ENCODE results near the gene UBXN6. TPM values are rescaled to one million over a fixed set of nuclear protein-coding genes. Genes with fewer than 3 reads are reported as not detected.

The UBXN6 gene
- total RNA-seq, 1 donor from 2014 or later, result 96.8 TPM

- peak overlapping the region; percentile 0 for H3K27ac Mint-ChIP-seq (ENCODE audit: unreplicated experiment)
- TF ChIP-seq CTCF (IDR thresholded peaks at IDR 0.05), result no peak
- H3K27me3 Mint-ChIP-seq (ENCODE audit: unreplicated experiment), result no peaks in the 10 kb centered on the region
- H3K9me3 Mint-ChIP-seq (ENCODE audit: unreplicated experiment), result no peaks in the 10 kb centered on the region
- peaks cover 60% of the 10 kb centered on the region for H3K4me1 Mint-ChIP-seq (ENCODE audit: unreplicated experiment)
- no peak for DNase-seq (ENCODE audit: extremely low spot score, unreplicated experiment)
- no peak overlapping the region for H3K4me3 Mint-ChIP-seq (ENCODE audit: unreplicated experiment)
- H3K36me3 Mint-ChIP-seq (ENCODE audit: unreplicated experiment), result peaks cover 10% of the 10 kb centered on the region
Measured at GRCh38 chr19:4396949-4397783, 60.4 kb downstream of the UBXN6 start.

Small RNA genes lying within 50 kb of the gene (microRNA-seq; reads per million reads assigned to microRNA genes)
- 6.6 reads per million, percentile 5 among the genes with 10 or more reads in this experiment for gene MIR4746 (ENCODE audit: unreplicated experiment)

Other genes with a start within 250 kb of the UBXN6 start
- 1.0 and 1.6 TPM in 2 replicates for gene EBI3, start 228.3 kb downstream of the UBXN6 start, total RNA-seq
- gene YJU2, start 210.7 kb downstream of the UBXN6 start, total RNA-seq, result 21.0 and 21.7 TPM in 2 replicates
- 0.21 TPM in 1 of 2 replicates, not detected in the other for gene SHD, start 178.5 kb downstream of the UBXN6 start, total RNA-seq
- gene TMIGD2, start 155.4 kb downstream of the UBXN6 start, total RNA-seq, result not detected in 2 replicates
- gene FSD1, start 153.2 kb downstream of the UBXN6 start, total RNA-seq, result 13.3 and 15.6 TPM in 2 replicates
- gene STAP2, start 119.0 kb downstream of the UBXN6 start, total RNA-seq, result 2.7 and 5.9 TPM in 2 replicates
- 14.2 and 20.0 TPM in 2 replicates for gene MPND, start 114.2 kb downstream of the UBXN6 start, total RNA-seq
- gene SH3GL1, start 57.2 kb downstream of the UBXN6 start, total RNA-seq, result 105 and 115 TPM in 2 replicates
- 9.7 and 14.0 TPM in 2 replicates for gene CHAF1A, start 55.2 kb downstream of the UBXN6 start, total RNA-seq
- 59.8 and 68.8 TPM in 2 replicates for gene HDGFL2, start 14.5 kb upstream of the UBXN6 start, total RNA-seq
- gene PLIN4, start 60.7 kb upstream of the UBXN6 start, total RNA-seq, result not detected in 2 replicates
- not detected in 2 replicates for gene PLIN5, start 77.4 kb upstream of the UBXN6 start, total RNA-seq
- gene LRG1, start 82.2 kb upstream of the UBXN6 start, total RNA-seq, result not detected in 2 replicates
- gene SEMA6B, start 101.9 kb upstream of the UBXN6 start, total RNA-seq, result 5.8 and 6.2 TPM in 2 replicates
- 5.8 and 5.9 TPM in 2 replicates for gene TNFAIP8L1, start 181.7 kb upstream of the UBXN6 start, total RNA-seq
- 95.4 and 103 TPM in 2 replicates for gene MYDGF, start 212.5 kb upstream of the UBXN6 start, total RNA-seq

Data from osteocyte (in vitro differentiated cells).